Prostate gland (tissue), 2 donors: ENCODE data around the gene NDUFA13. TPM values are rescaled to one million over a fixed set of nuclear protein-coding genes. Genes with fewer than 3 reads are reported as not detected.

ENCODE experiments used
- DNase-seq: peaks from one replicate; pipeline ENCODE4 v3.0.0-alpha.2; 2019; ENCODE audit warnings: low spot score
- H3K27ac ChIP-seq, 2 donors: fragments of 200-600 bp; sonication (generic); 2 replicates each; pipeline ENCODE4 v1.5.1; 2017 to 2019
- H3K27me3 ChIP-seq: fragments of 200-600 bp; sonication (generic); replicated peaks from 2 replicates; pipeline ENCODE4 v1.5.1; 2019; ENCODE audit not compliant: insufficient read depth
- H3K36me3 ChIP-seq, 2 donors: fragments of 200-600 bp; sonication (generic); 1 replicate in 1 of 2; 2 replicates in 1 of 2; pipeline versions ENCODE4 v1.5.1 to v1.8.1; 2017 to 2019
- H3K4me1 ChIP-seq: fragments of 200-600 bp; sonication (generic); replicated peaks from 2 replicates; pipeline ENCODE4 v1.5.1; 2019
- H3K4me3 ChIP-seq, 2 donors: fragments of 200-600 bp; sonication (generic); 2 replicates each; pipeline ENCODE4 v1.5.1; 2017 to 2019
- H3K9me3 ChIP-seq: fragments of 200-600 bp; sonication (generic); 2 replicates; pipeline ENCODE4 v1.5.1; 2017
- CTCF ChIP-seq, 4 experiments: fragments of 200-600 bp in 2 of 4; fragments of 450-650 bp in 2 of 4; sonication (generic) in 2 of 4; IDR thresholded peaks; 1 replicate in 3 of 4; 2 replicates in 1 of 4; pipeline ENCODE4 v1.5.1; 2016 to 2019; ENCODE audit warnings: antibody characterized with exemption in 4 of 4, mild to moderate bottlenecking in 2 of 4, moderate library complexity in 2 of 4
- POLR2A ChIP-seq: fragments of 450-650 bp; IDR thresholded peaks from one replicate; pipeline ENCODE4 v1.6.1; 2016; ENCODE audit warnings: antibody characterized with exemption, mild to moderate bottlenecking
- POLR2AphosphoS5 ChIP-seq: sonication (generic); formaldehyde crosslinking; IDR thresholded peaks from one replicate; pipeline ENCODE4 v1.6.1; 2017; ENCODE audit warnings: antibody characterized with exemption
- WGBS: methylation state at CpG from one replicate; pipeline ENCODE4 v1.1.5; 2018; 5-methylcytosine and 5-hydroxymethylcytosine counted together
- intact Hi-C: fragments of 100-400 bp; cut with DNase I; formaldehyde crosslinking; loops from one replicate; pipeline ENCODE4 v1.14.2; 2022
- total RNA-seq, 2 donors: library from RNA; depleted of rRNA; stranded (reverse); fragments of >200 nt; gene quantifications; one replicate each; pipeline ENCODE4 v1.1.0, GENCODE V29; 2016

The NDUFA13 gene
- total RNA-seq, 2 donors from 2014 or later = 46.0 to 57.4 TPM

- intact Hi-C loops = no loop called here
- DNase-seq = no peak
- H3K9me3 ChIP-seq = no peaks in the 10 kb centered on the region
- H3K36me3 ChIP-seq = peaks cover 0 to 6% of the 10 kb centered on the region in 2 donors
- no peaks in the 10 kb centered on the region for H3K4me1 ChIP-seq
- H3K27ac ChIP-seq = no peak overlapping the region
- no peak overlapping the region for H3K4me3 ChIP-seq
- 68% methylated on average over 12 of the region's 12 CpGs for WGBS
- no peak for TF ChIP-seq POLR2A
- TF ChIP-seq POLR2AphosphoS5 = no peak
- no peak for TF ChIP-seq CTCF (IDR thresholded peaks at IDR 0.05)
- H3K27me3 ChIP-seq = no peaks in the 10 kb centered on the region
Observed at GRCh38 chr19:19506592-19506991, 9.4 kb upstream of the NDUFA13 start.

GRCh38 chr19:19507354-19507753, 8.7 kb upstream of the NDUFA13 start:
- no peak overlapping the region for H3K27ac ChIP-seq
- TF ChIP-seq POLR2A (no peak), CTCF (IDR thresholded peaks at IDR 0.05) (no peak), POLR2AphosphoS5 (no peak)
- no peaks in the 10 kb centered on the region for H3K27me3 ChIP-seq
- no peaks in the 10 kb centered on the region for H3K9me3 ChIP-seq
- no peaks in the 10 kb centered on the region for H3K4me1 ChIP-seq
- H3K4me3 ChIP-seq = no peak overlapping the region
- 88% methylated on average over 8 of the region's 8 CpGs for WGBS
- DNase-seq = no peak
- intact Hi-C loops = no loop called here
- H3K36me3 ChIP-seq = peaks cover 0 to 6% of the 10 kb centered on the region in 2 donors

GRCh38 chr19:19508217-19508616, 7.8 kb upstream of the NDUFA13 start:
- TF ChIP-seq POLR2AphosphoS5 (no peak), CTCF (IDR thresholded peaks at IDR 0.05) (no peak), POLR2A (no peak)
- Histone ChIP-seq H3K27ac (no peak overlapping the region), H3K4me1 (no peaks in the 10 kb centered on the region), H3K36me3 (peaks cover 0 to 6% of the 10 kb centered on the region in 2 donors), H3K27me3 (no peaks in the 10 kb centered on the region), H3K9me3 (no peaks in the 10 kb centered on the region), H3K4me3 (no peak overlapping the region)
- 68% methylated on average over 11 of the region's 11 CpGs for WGBS
- no peak for DNase-seq
- intact Hi-C loops = no loop called here

GRCh38 chr19:19510432-19510831, 5.6 kb upstream of the NDUFA13 start:
- Histone ChIP-seq H3K4me3 (no peak overlapping the region), H3K4me1 (no peaks in the 10 kb centered on the region), H3K27me3 (no peaks in the 10 kb centered on the region), H3K36me3 (peaks cover 0 to 2% of the 10 kb centered on the region in 2 donors), H3K9me3 (no peaks in the 10 kb centered on the region), H3K27ac (no peak overlapping the region)
- no peak for DNase-seq
- intact Hi-C loops = no loop called here
- 16% methylated on average over 6 of the region's 6 CpGs for WGBS
- TF ChIP-seq POLR2AphosphoS5 = no peak
- no peak for TF ChIP-seq POLR2A
- TF ChIP-seq CTCF (IDR thresholded peaks at IDR 0.05) = no peak

- Histone ChIP-seq H3K27me3 (no peaks in the 10 kb centered on the region), H3K36me3 (no peaks in the 10 kb centered on the region), H3K27ac (no peak overlapping the region), H3K9me3 (no peaks in the 10 kb centered on the region), H3K4me3 (peak overlapping the region in 1 of 2 donors; percentile 7), H3K4me1 (no peaks in the 10 kb centered on the region)
- TF ChIP-seq POLR2A = no peak
- TF ChIP-seq CTCF (IDR thresholded peaks at IDR 0.05) = no peak
- no peak for TF ChIP-seq POLR2AphosphoS5
- intact Hi-C loops = no loop called here
- DNase-seq = no peak
- WGBS = 85% methylated on average over 17 of the region's 17 CpGs
Observed at GRCh38 chr19:19513682-19514081, 2.3 kb upstream of the NDUFA13 start.
